Rectal smooth muscle tissue (tissue), 1 donor: ENCODE measurements around the gene EFCAB7.

ENCODE experiments used
- H3K27ac ChIP-seq: one replicate; pipeline ENCODE4 v1.7.0; 2013; ENCODE audit warnings: low read depth, low read length, inconsistent platforms
- H3K27me3 ChIP-seq: one replicate; pipeline ENCODE4 v1.7.0; 2013; ENCODE audit warnings: low read length; ENCODE audit not compliant: control insufficient read depth, insufficient read depth
- H3K36me3 ChIP-seq: one replicate; pipeline ENCODE4 v1.7.0; 2013; ENCODE audit warnings: low read length; ENCODE audit not compliant: control insufficient read depth, insufficient read depth
- H3K4me1 ChIP-seq: one replicate; pipeline ENCODE4 v1.7.0; 2013; ENCODE audit warnings: low read length; ENCODE audit not compliant: control insufficient read depth, insufficient read depth
- H3K4me3 ChIP-seq: one replicate; pipeline ENCODE4 v1.7.0; 2013; ENCODE audit warnings: low read length
- H3K9ac ChIP-seq: one replicate; pipeline ENCODE4 v1.7.0; 2013; ENCODE audit warnings: low read length

The EFCAB7 gene

DNA sequence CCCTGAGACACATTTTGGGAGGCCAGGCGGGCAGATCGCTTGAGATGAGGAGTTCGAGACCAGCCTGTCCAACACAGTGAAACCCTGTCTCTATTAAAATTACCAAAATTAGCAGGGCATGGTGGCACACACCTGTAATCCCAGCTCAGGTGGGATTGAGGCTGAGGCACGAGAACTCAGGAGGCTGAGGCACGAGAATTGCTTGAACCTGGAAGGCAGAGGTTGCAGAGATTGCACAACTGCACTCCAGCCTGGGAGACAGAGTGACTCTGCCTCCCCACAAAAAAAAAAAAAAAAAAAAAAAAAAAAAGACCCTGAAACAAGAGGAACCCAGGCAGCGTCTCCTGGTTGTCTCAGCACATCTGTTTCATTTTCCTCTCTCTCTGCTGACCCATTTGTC is 94.1 kb downstream of the EFCAB7 start:
- no peak overlapping the region for H3K27ac ChIP-seq
- no peak overlapping the region for H3K4me3 ChIP-seq
- H3K4me1 ChIP-seq: peaks cover 7% of the 10 kb centered on the region
- no peak overlapping the region for H3K9ac ChIP-seq
- no peaks in the 10 kb centered on the region for H3K27me3 ChIP-seq
- H3K36me3 ChIP-seq: no peaks in the 10 kb centered on the region

DNA sequence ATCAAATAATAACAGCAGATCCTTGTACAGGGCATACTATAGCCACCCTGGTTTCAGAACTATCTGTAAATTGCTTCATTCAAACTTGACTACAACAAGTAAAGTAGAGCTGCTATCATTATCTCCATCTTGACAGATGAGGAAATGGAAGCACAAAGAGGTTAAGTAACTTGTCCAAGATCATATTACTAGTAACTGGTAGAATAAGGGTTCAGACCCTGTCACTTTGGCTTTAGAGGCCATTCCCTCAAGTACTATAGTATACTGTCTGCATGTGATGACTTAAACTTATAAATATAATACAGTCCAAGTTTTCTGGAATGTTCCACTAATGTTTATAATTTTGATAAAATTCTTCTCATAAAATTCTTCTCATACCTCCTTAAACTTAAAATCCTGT is 94.7 kb downstream of the EFCAB7 start:
- Histone ChIP-seq H3K27ac (no peak overlapping the region), H3K27me3 (no peaks in the 10 kb centered on the region), H3K4me1 (peaks cover 7% of the 10 kb centered on the region), H3K4me3 (no peak overlapping the region), H3K36me3 (no peaks in the 10 kb centered on the region), H3K9ac (no peak overlapping the region)

DNA sequence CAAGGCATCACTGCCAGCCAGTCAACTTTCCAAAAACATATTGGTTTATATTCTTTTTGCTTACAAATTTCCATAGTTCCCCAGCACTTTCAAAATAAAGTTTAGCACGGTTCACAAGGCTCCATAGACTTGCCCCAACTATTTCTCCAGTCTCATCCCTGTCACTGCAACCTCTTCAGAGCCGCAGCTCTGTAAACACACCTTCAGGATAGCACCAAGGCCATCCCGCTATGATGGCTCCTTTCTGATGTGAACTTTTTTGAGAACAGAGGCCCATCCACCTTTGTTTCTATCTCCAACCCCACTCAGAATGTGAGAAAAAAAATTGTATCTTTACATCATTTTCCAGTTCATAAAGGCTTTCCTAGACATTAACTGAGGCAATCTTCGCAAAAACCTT is 96.2 kb downstream of the EFCAB7 start:
- Histone ChIP-seq H3K27me3 (no peaks in the 10 kb centered on the region), H3K36me3 (no peaks in the 10 kb centered on the region), H3K4me1 (peaks cover 7% of the 10 kb centered on the region), H3K4me3 (no peak overlapping the region), H3K9ac (no peak overlapping the region), H3K27ac (no peak overlapping the region)

DNA sequence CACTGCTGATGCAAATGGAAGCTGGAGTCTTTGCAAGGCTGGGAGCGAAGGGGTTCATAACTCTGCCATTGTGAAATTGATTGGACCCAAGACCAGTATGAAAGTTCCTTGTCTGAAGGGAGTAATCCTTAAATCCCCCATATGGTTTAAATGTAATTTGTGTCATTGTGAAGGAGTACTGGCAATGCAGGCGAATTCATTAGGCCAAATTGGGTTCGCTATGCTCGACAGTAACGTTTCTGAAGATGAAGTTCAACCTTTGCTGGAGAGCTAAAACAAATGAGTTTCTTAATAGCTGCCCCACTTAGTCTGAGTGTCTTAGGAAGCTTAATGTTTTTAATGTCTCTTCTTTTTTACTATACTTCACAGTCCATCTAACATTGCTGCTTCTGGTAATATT is 97.3 kb downstream of the EFCAB7 start:
- Histone ChIP-seq H3K36me3 (no peaks in the 10 kb centered on the region), H3K4me1 (peaks cover 7% of the 10 kb centered on the region), H3K27ac (no peak overlapping the region), H3K27me3 (no peaks in the 10 kb centered on the region), H3K9ac (no peak overlapping the region), H3K4me3 (no peak overlapping the region)

DNA sequence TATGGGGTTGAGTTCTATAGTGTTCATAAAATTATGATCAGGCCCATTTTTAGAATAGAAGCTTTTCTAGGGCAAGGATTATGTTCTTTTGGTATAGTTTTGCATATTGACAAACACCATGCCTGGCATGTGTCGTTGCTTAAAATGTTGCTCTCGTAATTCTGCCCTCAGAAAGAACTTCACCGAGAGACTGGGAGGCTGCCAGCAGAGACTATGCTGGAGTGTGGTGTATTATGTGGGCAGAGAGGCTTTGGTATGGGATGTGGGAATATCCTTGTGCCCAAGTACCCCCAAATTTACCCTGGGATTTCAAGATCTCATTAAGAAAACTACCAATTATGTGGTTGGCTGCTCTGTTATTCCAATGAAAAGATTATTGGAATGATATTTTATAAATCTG is 97.8 kb downstream of the EFCAB7 start:
- Histone ChIP-seq H3K9ac (no peak overlapping the region), H3K27ac (peak overlapping the region; percentile 22), H3K4me1 (peaks cover 11% of the 10 kb centered on the region)

DNA sequence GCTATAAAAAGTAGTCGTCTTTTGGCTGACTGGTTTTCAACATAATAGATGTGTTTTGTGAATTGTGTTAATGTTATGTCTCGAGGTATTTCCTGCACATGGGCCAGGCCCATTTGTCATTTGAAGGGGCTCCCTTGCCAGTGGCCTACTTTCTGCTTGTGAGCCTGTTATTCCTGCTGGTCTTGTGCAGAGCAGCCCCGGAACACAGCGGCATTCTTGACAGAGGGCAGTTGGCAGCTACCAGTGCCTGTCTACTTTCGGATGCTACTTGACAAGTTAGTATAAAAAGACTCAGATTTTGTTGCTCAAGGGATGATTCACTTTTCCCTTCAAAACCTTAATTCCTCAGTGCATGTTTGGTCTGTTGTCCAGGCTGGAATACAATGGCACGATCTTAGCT is 98.4 kb downstream of the EFCAB7 start:
- H3K9ac ChIP-seq: no peak overlapping the region
- H3K27ac ChIP-seq: peak overlapping the region; percentile 21
- no peaks in the 10 kb centered on the region for H3K27me3 ChIP-seq
- H3K4me1 ChIP-seq: peaks cover 17% of the 10 kb centered on the region
- H3K36me3 ChIP-seq: no peaks in the 10 kb centered on the region
- no peak overlapping the region for H3K4me3 ChIP-seq

More for the DNA sequence above, 97.8 kb downstream of the EFCAB7 start:
- Histone ChIP-seq H3K36me3 (no peaks in the 10 kb centered on the region), H3K4me3 (no peak overlapping the region), H3K27me3 (no peaks in the 10 kb centered on the region)
